Kidney tubule cell (primary cell): Measurements from ENCODE around the gene CCDC85C.

Source experiments
- DNase-seq: peaks from one replicate; pipeline ENCODE4 v3.0.0-alpha.2; 2018; ENCODE audit warnings: low spot score

Gene CCDC85C

GRCh38 chr14:99522025-99522401 is 82.0 kb downstream of the CCDC85C start:
- DNase-seq, result no peak

- DNase-seq, result no peak
These were observed 82.6 kb downstream of the CCDC85C start for GRCh38 chr14:99521176-99522024.

GRCh38 chr14:99520571-99521081 is 83.4 kb downstream of the CCDC85C start:
- no peak for DNase-seq

- DNase-seq, result no peak
These were observed 84.0 kb downstream of the CCDC85C start for GRCh38 chr14:99519931-99520421.

- no peak for DNase-seq
These were observed 84.6 kb downstream of the CCDC85C start for GRCh38 chr14:99519347-99519881.

GRCh38 chr14:99518441-99519346 is 85.3 kb downstream of the CCDC85C start:
- DNase-seq, result peak; percentile 79

- no peak for DNase-seq
These were observed 86.2 kb downstream of the CCDC85C start for GRCh38 chr14:99517643-99518381.

GRCh38 chr14:99516871-99517642 is 87.0 kb downstream of the CCDC85C start:
- DNase-seq, result no peak

- no peak for DNase-seq
These were observed 87.7 kb downstream of the CCDC85C start for GRCh38 chr14:99516156-99516870.

- no peak for DNase-seq
These were observed 88.5 kb downstream of the CCDC85C start for GRCh38 chr14:99515301-99516155.

GRCh38 chr14:99514552-99515300 is 89.3 kb downstream of the CCDC85C start:
- no peak for DNase-seq

- no peak for DNase-seq
These were observed 90.0 kb downstream of the CCDC85C start for GRCh38 chr14:99513946-99514551.

GRCh38 chr14:99513183-99513694 is 90.8 kb downstream of the CCDC85C start:
- DNase-seq, result no peak

GRCh38 chr14:99512571-99513182 is 91.3 kb downstream of the CCDC85C start:
- DNase-seq, result no peak

- DNase-seq, result no peak
These were observed 91.9 kb downstream of the CCDC85C start for GRCh38 chr14:99512110-99512449.

- no peak for DNase-seq
These were observed 92.4 kb downstream of the CCDC85C start for GRCh38 chr14:99511421-99512109.
